WTC11 (cell line): ENCODE measurements around the gene ULK4. TPM values are rescaled to one million over a fixed set of nuclear protein-coding genes. Genes with fewer than 3 reads are reported as not detected.

ENCODE experiments used
- ATAC-seq: fragments of 200-7000 bp; cut with Tn5 transposase; 2 replicates; pipeline ENCODE4 v1.10.0; 2021; ENCODE audit warnings: mild to moderate bottlenecking, moderate library complexity
- CTCF ChIA-PET: fragments of 300-600 bp; sonication (Branson Sonifier 250); formaldehyde crosslinking; loops from one replicate; lab custom pipeline; 2021; ENCODE audit warnings: antibody characterized with exemption; lab: Charles Lee
- POLR2A ChIA-PET: fragments of 350-600 bp; sonication (Branson Sonifier 250); formaldehyde crosslinking; loops from one replicate; lab custom pipeline; 2021; ENCODE audit warnings: antibody characterized with exemption; lab: Charles Lee
- DNase-seq: peaks from one replicate; pipeline ENCODE4 v3.0.0; 2021; ENCODE audit warnings: low spot score
- H3K27ac Mint-ChIP-seq: 2 replicates; pipeline ENCODE4 v1.8.0; 2021; ENCODE audit warnings: mixed read lengths
- H3K27me3 Mint-ChIP-seq: 2 replicates; pipeline ENCODE4 v1.8.0; 2021; ENCODE audit warnings: low read depth, mild to moderate bottlenecking, moderate library complexity, mixed read lengths
- H3K36me3 Mint-ChIP-seq: 2 replicates; pipeline ENCODE4 v1.8.0; 2021; ENCODE audit warnings: mixed read lengths
- H3K4me1 Mint-ChIP-seq: 2 replicates; pipeline ENCODE4 v1.8.0; 2022; ENCODE audit warnings: mixed read lengths
- H3K4me3 Mint-ChIP-seq: 2 replicates; pipeline ENCODE4 v1.8.0; 2021; ENCODE audit warnings: mild to moderate bottlenecking, moderate library complexity, mixed read lengths
- H3K9me3 Mint-ChIP-seq: 2 replicates; pipeline ENCODE4 v1.8.0; 2021; ENCODE audit warnings: mixed read lengths
- ARID4B ChIP-seq: sonication (generic); formaldehyde crosslinking; IDR thresholded peaks from 2 replicates; pipeline ENCODE4 v1.8.0; 2023; ENCODE audit warnings: missing genetic modification reagents, mild to moderate bottlenecking, borderline replicate concordance
- ATF2 ChIP-seq: sonication (generic); formaldehyde crosslinking; IDR thresholded peaks from 2 replicates; pipeline ENCODE4 v1.8.1; 2022; ENCODE audit warnings: low read depth, missing genetic modification reagents, borderline replicate concordance
- CBFB ChIP-seq: sonication (generic); formaldehyde crosslinking; IDR thresholded peaks from 2 replicates; pipeline ENCODE4 v1.8.1; 2022; ENCODE audit warnings: mild to moderate bottlenecking, low read depth, missing genetic modification reagents
- ELF4 ChIP-seq: sonication (generic); formaldehyde crosslinking; IDR thresholded peaks from 2 replicates; pipeline ENCODE4 v1.8.1; 2022; ENCODE audit warnings: low read depth, mild to moderate bottlenecking, moderate library complexity, missing genetic modification reagents
- ESRRA ChIP-seq: sonication (generic); formaldehyde crosslinking; IDR thresholded peaks from 2 replicates; pipeline ENCODE4 v1.8.1; 2022; ENCODE audit warnings: mild to moderate bottlenecking, missing genetic modification reagents, borderline replicate concordance
- GRHL2 ChIP-seq: fragments of 250-450 bp; sonication (Bioruptor Pico); IDR thresholded peaks from 2 replicates; pipeline ENCODE4 v1.8.0; 2022; ENCODE audit warnings: mild to moderate bottlenecking, moderate library complexity; ENCODE audit not compliant: insufficient replicate concordance, severe bottlenecking
- IRF2 ChIP-seq: sonication (generic); formaldehyde crosslinking; IDR thresholded peaks from 2 replicates; pipeline ENCODE4 v1.8.0; 2022; ENCODE audit warnings: low read depth, missing genetic modification reagents, borderline replicate concordance
- JUN ChIP-seq: sonication (generic); formaldehyde crosslinking; IDR thresholded peaks from 2 replicates; pipeline ENCODE4 v1.8.0; 2023; ENCODE audit warnings: mild to moderate bottlenecking, missing genetic modification reagents
- KAT7 ChIP-seq: sonication (generic); formaldehyde crosslinking; IDR thresholded peaks from 2 replicates; pipeline ENCODE4 v1.8.1; 2023; ENCODE audit warnings: missing genetic modification reagents, mild to moderate bottlenecking, borderline replicate concordance
- NFYB ChIP-seq: sonication (generic); formaldehyde crosslinking; conservative IDR thresholded peaks from 2 replicates; pipeline ENCODE4 v1.8.0; 2022; ENCODE audit warnings: low read depth, missing genetic modification reagents
- NR3C1 ChIP-seq: sonication (generic); formaldehyde crosslinking; conservative IDR thresholded peaks from 2 replicates; pipeline ENCODE4 v1.8.1; 2023; ENCODE audit warnings: low read depth, mild to moderate bottlenecking, missing genetic modification reagents
- PREB ChIP-seq: sonication (generic); formaldehyde crosslinking; IDR thresholded peaks from 2 replicates; pipeline ENCODE4 v1.8.1; 2022; ENCODE audit warnings: mild to moderate bottlenecking, missing genetic modification reagents, moderate library complexity, borderline replicate concordance
- PRRX2 ChIP-seq: fragments of 250-450 bp; sonication (Bioruptor Pico); IDR thresholded peaks from 2 replicates; pipeline ENCODE4 v1.8.0; 2021; ENCODE audit warnings: mild to moderate bottlenecking
- SMAD4 ChIP-seq: sonication (generic); formaldehyde crosslinking; IDR thresholded peaks from 2 replicates; pipeline ENCODE4 v1.8.0; 2022; ENCODE audit warnings: mild to moderate bottlenecking, missing genetic modification reagents
- ZNF263 ChIP-seq: sonication (generic); formaldehyde crosslinking; IDR thresholded peaks from 2 replicates; pipeline ENCODE4 v1.8.1; 2022; ENCODE audit warnings: low read depth, mild to moderate bottlenecking, moderate library complexity, missing genetic modification reagents
- ZNF512 ChIP-seq: sonication (generic); formaldehyde crosslinking; IDR thresholded peaks from 2 replicates; pipeline ENCODE4 v1.8.1; 2022; ENCODE audit warnings: missing genetic modification reagents, borderline replicate concordance
- ZNF532 ChIP-seq: fragments of 250-450 bp; sonication (Bioruptor Pico); IDR thresholded peaks from 2 replicates; pipeline ENCODE4 v1.9.0; 2021; ENCODE audit warnings: mild to moderate bottlenecking, borderline replicate concordance
- ZNF671 ChIP-seq: fragments of 250-450 bp; sonication (Bioruptor Pico); IDR thresholded peaks from 2 replicates; pipeline ENCODE4 v1.8.0; 2021; ENCODE audit warnings: mild to moderate bottlenecking
- ZSCAN18 ChIP-seq: fragments of 250-450 bp; sonication (Bioruptor Pico); IDR thresholded peaks from 2 replicates; pipeline ENCODE4 v2.1.2; 2022; ENCODE audit warnings: mild to moderate bottlenecking, moderate library complexity
- total RNA-seq: library from RNA; stranded (reverse); gene quantifications from 3 replicates; pipeline ENCODE4 v1.2.3, GENCODE V29; 2021

Gene ULK4
- total RNA-seq, 1 experiment from 2014 or later = 9.2 TPM

- POLR2A ChIA-PET = no interaction called here
- TF ChIP-seq KAT7 (no peak), GRHL2 (CRISPR knock-in tag) (no peak), NFYB (CRISPR knock-in tag) (no peak), ARID4B (CRISPR knock-in tag) (no peak), PREB (CRISPR knock-in tag) (no peak), IRF2 (no peak), ZNF671 (CRISPR knock-in tag) (no peak), ATF2 (CRISPR knock-in tag) (no peak), ZSCAN18 (no peak), SMAD4 (CRISPR knock-in tag) (no peak), ZNF263 (no peak), PRRX2 (CRISPR knock-in tag) (no peak), ZNF512 (CRISPR knock-in tag) (no peak), CBFB (no peak), ZNF532 (CRISPR knock-in tag) (no peak), ELF4 (CRISPR knock-in tag) (no peak), JUN (CRISPR knock-in tag) (no peak), NR3C1 (no peak), ESRRA (no peak)
Observed at GRCh38 chr3:41600616-41601015, 361.3 kb downstream of the ULK4 start.

More at GRCh38 chr3:41600616-41601015, 361.3 kb downstream of the ULK4 start:
- DNase-seq (no peak), ATAC-seq (no peak)
- Mint-ChIP-seq H3K27ac (no peak overlapping the region), H3K4me3 (no peak overlapping the region), H3K27me3 (no peaks in the 10 kb centered on the region), H3K9me3 (no peaks in the 10 kb centered on the region), H3K4me1 (no peaks in the 10 kb centered on the region), H3K36me3 (no peaks in the 10 kb centered on the region)
- CTCF ChIA-PET = no interaction called here
